HG03469 (cell line): ENCODE measurements around the gene BCL7B.
"Not testable (repeated sequence)": the region's sequence is repeated elsewhere in the genome, so short reads cannot be mapped to it uniquely, and the experiment has no call there.

ENCODE experiments used
- ATAC-seq: cut with Tn5 transposase; IDR thresholded peaks from one replicate; pipeline ENCODE4 v1.9.1; 2021; ENCODE audit warnings: mild to moderate bottlenecking, moderate library complexity, moderate number of reproducible peaks; ENCODE audit not compliant: unreplicated experiment

Gene BCL7B

DNA sequence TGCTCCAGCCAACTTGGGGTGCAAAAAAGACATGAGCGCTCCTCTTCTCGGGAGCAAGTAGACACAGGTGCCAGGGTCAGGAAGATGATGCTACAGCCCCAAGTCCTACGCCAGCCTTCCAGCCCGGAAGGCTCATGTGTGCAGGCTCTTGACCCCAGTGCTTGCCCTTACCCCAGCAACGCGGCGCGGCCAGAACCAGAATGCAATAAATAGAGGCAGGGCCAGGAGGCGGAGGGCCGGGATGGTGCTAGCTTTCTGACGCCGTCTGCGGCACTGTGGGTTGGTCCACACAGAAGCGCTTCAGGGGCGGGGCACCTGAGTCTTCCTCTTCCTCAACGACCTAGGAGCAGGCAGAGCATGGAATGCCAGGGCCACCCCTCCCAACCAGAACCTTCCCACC is 20.4 kb downstream of the BCL7B start:
- ATAC-seq, result no peak

DNA sequence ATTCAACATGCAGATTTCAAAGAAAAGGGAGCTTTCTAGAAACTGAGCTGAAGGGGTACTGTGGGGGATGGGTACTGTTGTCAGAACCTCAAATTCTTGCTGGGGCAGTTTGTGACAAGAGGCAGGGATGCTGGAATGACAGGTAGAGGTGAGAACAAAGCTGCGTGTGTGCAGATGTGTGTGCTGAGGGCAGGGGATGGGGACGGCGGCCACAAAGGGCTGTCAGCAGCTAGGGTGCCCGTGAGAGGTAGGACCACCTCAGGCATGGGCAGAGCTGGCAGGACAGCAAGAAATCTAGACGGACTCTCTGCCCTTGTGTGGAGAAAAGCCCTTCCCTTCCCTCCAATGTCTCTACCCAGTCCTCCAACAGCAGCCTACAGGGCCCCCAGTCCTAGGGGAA is 21.0 kb downstream of the BCL7B start:
- no peak for ATAC-seq

DNA sequence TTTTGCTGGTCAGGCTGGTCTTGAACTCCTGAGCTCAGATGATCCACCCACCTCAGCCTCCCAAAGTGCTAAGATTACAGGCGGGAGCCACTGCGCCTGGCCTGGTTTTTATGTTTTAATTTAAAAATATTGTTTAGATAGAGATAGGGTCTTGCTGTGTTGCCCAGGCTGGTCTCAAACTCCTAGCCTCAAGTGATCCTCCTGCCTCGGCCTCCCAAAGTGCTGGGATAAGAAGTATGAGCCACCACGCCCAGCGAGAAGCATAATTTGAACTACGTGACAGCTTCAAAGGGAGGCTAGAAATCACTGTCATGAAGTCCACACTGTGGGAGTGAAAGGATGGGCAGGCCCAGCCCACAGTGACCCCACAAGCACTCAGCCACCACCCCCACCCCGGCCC is 21.6 kb downstream of the BCL7B start:
- ATAC-seq, result not testable (repeated sequence)

DNA sequence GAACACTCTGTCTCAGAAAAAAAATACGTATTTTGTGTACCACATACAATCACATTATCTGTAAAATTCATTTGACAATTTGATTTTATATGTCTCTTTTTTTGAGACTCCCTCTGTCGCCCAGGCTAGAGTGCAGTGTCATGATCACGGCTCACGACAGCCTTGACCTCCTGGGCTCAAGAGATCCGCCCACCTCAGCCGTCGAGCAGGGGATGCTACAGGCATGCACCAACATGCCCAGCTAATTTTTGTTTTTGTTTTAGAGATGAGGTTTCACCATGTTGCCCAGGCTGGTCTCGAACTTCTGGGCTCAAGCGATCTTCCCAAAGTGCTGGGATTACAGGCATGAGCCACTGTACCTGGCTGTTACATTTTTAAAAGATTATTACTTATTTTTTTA is 23.7 kb downstream of the BCL7B start:
- no peak for ATAC-seq

DNA sequence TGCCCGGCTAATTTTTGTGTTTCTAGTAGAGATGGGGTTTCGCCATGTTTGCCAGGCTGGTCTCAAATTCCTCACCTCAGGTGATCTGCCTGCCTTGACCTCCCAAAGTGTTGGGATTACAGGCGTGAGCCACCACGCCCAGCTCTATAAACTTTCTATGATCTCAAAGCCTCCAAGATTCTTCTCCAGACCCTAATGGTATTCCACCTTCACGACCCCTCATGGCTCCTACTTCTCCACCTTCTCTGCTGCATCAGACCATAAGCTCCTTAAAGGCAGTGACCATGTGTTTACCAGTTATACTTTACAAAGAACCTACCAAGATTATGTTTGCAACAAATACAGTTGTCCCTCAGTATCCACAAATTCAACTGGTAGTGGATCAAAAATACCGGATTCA is 25.3 kb downstream of the BCL7B start:
- no peak for ATAC-seq

DNA sequence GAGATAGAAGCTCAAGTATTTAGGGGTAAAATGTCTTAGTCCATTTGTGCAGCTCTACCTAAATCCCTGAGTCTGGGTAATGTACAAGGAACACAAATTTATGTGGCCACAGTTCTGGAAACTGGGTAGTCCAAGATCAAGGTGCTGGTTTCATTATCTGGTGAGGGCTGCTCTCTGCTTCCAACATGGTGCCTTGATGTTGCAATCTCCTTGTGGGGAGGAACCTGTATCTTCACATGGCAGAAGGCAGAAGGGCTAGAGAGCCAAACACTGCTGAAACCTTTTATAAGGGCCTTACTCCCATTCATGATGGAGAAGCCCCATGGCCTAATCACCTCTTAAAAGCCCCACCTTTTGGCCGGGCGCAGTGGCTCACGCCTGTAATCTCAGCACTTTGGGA is 26.7 kb downstream of the BCL7B start:
- ATAC-seq, result no peak

DNA sequence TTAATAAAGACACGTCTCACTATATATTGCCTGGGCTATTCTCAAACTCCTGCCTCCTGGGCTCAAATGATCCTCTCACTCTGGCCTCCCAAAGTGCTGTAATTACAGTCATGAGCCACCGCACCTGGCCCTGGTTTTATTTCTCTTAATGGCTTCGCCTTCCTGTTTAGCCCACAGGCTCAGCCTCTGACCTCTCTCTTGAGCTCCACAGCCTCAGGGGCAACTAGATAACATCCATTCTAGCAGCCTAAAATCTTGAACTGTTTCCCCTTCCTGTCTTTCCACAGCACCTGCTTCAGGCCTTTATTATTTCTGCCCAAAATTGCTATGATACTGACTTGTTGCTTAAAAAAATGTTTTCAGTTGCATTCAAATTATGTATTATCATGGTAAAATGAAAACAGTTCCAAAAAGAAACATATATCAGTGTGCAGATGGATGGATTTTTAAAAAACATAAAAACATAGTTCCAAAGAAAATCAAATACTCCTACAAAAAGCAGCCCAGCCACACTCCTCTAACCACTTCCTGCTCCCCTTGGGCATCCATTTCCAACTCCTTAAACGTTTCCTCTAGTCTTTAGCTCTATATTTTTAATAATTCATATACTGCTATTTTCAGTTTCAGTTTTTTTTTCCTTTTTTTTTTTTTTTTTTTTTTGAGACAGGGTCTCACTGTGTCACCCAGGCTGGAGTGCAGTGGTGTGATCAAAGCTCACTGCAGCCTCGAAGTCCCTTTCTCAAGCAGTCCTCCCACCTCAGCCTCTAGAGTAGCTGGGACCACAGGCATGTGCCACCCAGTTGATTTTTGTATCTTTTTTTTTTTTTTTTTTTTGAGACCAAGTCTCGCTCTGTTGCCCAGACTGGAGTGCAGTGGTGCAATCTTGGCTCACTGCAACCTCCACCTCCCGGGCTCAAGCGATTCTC is 30.3 kb downstream of the BCL7B start:
- no peak for ATAC-seq

DNA sequence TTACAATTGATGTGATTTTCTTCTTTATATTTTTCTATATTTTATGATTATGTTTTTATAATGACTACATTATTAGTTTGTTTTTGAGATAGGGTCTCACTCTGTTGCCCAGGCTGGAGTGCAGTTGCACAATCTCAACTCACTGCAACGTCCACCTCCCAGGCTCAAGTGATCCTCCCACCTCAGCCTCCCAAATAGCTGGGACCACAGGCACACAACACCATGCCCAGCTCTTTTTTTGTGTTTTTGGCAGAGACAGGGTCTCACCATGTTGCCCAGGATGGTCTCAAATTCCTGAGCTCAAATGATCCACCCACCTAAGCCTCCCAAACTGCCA is 31.4 kb downstream of the BCL7B start:
- ATAC-seq, result not testable (repeated sequence)

DNA sequence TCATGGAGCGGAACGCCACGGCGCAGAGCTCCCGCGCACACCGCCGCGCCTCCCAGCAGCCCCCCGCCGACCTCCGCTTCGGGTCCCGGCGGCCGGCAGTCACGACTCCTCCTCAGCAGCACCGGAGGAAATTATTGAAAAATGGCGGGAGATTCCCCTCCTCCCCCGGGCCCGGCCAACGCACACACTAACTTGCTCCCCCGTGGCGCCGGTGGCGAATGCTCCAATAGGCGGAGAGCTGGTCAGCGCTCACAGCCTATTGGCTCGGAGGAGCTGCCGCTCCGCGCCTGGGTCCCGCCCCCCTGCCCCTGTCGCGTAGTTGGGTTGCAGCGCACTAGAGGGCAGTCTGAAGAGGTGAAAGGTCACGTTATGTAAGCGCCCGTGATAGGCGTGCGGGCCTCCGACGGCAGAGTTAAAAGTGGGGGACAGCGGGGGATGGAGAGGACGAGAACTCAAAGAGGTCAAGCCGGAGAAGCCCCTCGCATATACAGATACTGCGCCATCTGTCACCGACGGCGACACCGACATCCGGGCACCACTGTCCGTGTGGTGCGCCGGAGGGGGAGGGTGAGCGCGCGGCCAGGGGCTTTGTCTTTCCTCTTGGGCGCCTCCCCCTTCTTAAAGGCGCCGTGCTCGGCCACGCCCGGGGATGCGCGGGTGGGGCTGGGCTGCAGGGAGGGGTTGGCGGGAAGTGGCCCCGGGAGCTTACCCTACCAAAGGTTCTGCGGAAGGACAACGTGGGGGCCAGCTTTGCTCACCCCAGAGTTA is 35.2 kb downstream of the BCL7B start, which contains the start of gene BAZ1B:
BAZ1B (minus strand) TSS at position 189 of the 768 bp plus-strand sequence. CDS start 360 bp downstream, outside the sequence.
- peak; percentile 77 for ATAC-seq

DNA sequence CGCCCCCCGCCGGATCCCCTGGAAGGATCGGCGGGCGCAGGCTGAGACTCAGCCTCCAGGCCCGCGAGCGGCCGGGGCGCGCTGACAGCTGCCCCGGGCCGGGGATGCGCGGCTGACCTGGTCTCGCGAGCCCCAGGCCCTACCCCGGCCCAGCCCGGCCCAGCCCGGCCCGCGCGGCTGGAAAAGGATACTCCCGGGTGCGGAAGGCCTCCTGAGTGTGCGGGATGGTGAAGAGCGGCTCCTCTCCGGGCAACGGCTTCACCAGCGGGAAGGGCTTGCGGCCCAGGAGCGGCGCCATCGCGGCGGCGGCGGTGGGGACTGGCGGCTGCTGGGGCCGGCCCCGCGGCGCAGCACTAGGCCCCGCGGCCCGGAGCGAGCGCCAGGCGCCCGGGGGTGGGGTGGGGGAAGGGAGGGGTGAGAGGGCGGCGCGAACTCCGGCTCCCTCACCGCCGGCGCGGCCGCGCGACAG is 35.8 kb downstream of the BCL7B start:
- ATAC-seq, result peak; percentile 20

DNA sequence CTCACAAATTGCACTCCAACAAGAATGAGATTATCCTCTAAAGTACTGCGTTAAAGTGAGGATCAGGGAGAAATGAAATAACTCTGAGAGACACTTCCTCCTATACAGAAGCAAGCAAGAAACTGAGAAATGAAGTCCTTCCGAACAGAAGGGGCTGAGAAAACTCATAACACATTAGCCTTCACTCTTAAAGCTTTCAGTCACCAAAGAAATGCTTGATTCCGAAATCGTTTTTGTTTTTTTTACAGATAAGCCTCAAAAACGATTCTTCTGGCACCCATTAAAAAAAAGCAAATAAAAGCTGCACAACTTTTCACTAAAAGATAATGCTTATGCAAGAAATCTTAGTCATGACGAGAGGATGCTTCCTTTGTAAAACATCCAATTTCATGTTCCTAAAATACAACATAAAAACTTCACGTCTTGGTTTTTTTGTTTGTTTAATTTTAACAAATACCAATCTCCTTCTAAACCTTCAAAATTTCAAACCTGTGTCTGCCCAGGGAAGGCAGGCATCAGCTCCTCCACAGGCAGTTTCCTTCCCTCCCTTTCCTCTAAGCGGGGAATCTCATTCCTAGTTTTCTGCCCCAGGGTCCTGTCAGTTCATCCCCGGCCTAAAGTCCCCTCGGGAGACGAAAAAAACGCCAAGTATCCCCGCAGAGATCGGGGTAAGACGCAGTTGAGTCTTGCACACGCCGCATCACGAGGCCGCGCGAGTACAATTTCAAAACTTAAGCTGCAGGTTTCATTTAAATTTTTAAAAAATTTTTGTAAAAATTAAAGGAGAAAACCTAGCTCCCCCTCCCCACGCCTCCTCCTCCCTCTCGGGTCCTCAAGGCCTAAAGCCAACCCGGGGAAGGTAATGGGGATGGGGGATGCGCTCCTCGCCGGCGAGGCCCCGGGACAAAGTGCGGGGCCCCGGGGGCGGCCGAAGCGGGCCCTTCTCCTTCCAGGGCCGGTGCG is 36.5 kb downstream of the BCL7B start:
- no peak for ATAC-seq

DNA sequence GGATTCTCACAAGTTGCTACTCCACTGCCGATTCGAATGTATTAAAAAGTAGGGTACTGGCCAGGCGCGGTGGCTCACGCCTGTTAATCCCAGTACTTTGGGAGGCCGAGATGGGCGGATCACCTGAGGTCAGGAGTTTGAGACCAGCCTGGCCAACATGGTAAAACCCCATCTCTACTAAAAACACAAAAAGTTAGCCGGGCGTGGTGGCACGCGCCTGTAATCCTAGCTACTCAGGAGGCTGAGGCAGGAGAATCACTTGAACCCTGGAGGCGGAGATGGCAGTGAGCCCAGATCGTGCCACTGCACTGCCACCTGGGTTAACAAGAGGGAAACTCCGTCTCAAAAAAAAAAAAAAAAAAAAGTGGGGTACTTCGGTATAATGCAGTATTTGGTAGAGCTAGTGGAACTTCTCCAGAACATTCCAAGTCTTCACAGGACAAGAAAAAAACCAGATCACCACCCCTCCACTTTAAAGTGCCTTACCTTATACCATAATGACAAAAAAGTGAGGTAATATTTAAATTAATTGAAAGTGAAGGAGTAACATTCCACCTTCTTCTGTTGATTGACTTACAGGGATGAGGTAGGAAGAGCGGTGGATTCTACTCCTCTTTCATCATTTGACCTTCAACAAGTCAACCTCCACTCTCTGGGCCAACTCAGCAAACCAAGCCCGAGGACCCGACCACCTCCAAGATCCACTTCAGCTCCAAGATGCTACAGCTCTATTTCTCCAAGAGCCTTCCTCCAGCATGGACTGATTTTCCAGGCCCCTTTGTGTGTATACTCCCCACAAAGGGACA is 37.4 kb downstream of the BCL7B start:
- ATAC-seq, result no peak

DNA sequence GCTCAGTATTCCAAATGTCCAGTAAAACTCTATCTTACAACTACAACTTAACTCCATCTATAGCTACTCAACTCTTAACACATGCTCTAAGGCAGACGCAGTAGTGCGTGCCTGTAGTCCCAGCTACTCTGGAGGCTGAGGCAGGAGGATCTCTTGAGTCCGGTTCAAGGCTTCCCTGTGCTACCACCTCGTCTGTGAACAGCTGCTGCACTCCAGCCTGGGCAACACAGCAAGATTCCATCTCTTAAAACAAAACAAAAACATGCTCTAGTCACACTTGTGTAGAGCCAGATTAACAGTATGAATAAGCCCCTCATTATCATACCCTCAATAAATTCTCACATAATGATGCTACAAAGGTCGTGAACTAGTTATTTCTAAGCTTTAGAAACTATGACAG is 39.0 kb downstream of the BCL7B start:
- ATAC-seq, result no peak

DNA sequence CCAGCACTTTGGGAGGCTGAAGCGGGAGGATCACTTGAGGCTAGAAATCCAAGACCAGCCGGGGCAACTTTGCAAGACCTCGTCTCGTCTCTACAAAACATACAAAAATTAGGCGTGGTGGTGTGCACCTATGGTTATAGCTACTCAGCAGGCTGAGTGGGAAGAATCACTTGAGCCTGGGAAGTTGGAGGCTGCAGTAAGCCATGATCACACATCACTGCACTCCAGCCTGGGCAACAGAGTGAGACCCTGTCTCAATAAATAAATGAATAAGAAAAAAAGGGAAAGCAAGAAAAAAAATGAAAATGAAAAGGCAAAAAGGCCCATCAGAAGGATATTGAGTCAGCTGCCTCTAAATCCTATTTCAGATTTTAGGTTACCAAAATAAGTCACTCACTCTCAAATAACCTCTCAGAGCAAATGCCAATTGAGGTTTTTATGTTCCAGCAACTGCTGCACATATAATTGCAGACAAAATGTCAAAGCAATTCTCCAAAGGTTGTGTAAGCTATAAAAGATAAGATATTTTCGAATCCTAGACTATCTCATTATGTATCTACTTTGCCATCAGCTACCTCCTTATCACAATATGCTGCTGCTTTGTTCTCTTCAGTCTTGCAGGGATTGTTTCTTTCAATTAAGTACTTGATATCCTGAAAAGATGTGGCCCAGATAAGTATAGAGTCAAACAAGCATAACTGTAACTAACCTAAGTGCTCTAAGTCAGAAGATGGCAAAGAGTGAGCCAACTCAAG is 40.1 kb downstream of the BCL7B start:
- ATAC-seq, result no peak

DNA sequence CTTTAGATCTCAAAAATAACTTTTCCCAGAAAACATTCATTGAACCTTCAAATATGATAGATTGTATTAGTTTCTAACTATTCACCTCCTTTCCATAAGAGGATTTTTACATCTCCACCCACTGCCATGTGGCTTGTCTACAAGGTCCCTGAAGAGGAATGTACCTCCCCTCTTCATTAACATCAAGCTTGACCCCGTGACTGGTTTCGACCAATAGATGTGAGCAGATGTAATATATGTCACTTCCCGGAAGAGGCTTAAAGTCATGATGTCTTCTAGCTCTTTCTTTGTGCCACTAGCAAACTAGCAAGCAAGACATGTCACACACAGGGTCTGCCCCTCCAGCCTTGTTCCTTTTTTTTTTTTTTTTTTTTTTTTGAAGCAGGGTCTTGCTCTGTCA is 42.3 kb downstream of the BCL7B start:
- no peak for ATAC-seq

DNA sequence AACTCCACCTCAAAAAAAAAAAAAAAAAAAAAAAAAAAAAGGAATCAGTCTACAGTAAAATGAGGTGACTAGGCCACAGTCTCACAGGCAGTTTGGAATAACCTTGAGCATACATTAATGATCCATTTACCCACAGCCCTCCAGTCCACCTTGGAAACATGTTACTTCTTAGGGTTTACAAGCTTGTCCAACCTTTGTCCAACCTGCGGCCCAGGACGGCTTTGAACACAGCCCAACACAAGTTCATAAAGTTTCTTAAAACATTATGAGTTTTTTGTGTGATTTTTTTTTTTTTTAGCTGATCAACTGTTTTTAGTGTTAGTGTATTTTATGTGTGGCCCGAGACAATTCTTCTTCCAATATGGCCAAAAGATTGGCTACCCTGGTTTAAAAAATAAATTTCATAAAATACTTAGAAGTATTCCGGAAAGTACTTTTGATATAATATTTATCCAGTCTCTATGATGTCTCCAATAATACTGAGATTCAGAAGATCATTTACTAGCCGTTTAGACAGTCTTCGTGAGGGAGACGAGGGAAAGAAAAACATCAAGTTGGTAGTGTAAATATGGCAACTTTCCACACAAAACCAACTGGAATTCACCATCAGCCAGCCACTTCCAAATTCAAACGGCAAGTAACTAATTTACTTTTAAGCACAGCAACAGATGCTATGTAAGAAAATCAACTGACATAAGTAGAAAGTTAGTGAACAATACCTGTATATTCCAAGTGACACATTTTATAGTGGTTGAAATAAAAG is 45.3 kb downstream of the BCL7B start:
- no peak for ATAC-seq

DNA sequence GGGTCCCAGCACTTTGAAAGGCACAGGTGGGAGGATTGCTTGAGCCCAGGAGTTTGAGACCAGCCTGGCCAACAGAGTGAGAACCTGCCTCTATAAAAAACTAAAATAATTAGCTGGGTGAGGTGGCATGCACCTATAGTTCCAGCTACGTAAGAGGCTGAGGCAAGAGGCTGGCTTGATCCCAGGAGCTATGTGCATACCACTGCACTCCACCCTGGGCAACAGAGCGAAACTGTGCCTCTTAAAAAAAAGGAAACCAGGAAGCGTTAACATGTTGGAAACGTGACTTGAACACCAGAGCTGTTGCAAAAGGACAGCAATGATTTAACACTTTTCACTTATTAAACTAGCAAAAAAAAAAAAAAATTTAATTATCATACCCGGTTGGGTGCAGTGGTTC is 48.0 kb downstream of the BCL7B start:
- no peak for ATAC-seq

DNA sequence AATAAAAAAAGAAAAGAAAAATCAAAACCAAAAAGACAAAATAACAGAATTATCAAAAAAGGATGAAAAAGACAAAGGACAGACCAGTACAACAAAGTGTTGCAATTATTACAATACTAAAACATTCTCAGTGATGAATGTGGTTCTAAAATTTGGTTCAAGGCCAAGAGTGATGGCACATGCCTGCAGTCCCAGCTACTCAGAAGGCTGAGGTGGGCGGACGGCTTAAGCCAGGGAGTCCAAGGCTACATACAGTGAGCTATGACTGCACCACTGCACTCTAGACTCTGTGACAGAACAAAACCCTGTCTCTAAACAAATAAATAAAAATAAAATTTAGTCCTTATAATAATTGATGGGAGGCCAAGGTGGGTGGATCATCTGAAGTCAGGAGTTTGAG is 49.9 kb downstream of the BCL7B start:
- no peak for ATAC-seq

DNA sequence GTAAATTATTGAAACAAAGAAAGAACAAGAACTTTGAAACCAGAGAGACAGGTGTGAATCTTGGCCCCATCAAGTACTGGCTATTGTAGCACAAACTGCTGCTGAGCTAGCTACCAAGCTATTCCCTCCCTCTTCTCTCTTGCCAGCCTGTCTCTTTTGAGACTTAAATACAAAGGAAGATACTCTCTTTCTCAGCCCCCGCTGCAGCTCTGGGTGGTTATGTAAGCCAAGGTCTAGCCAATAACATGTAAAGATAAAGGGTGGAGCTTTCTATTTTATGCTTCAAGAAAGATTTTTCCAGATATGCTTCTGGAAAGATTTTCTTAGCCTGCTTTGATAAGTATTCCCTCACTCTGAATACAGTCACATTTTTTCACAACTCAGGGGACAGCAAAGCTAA is 52.6 kb downstream of the BCL7B start:
- no peak for ATAC-seq
